ENCODE results near the gene ARHGAP18.

ARHGAP18 gene

GRCh38 chr6:129707882-129708495 is 2.0 kb downstream of the ARHGAP18 start:
- Histone ChIP-seq H3K9me3 (ENCODE audit: control insufficient read depth in 2 of 2, low read length in 2 of 2) (no peaks in the 10 kb centered on the region), H3K9ac (ENCODE audit: low read depth in 1 of 2, low read length in 2 of 2) (peak overlapping the region in 1 of 2 donors; percentile 68), H3K27ac (ENCODE audit: low read depth in 2 of 2, low read length in 2 of 2) (peak overlapping the region; percentile 43 to 51), H3K4me3 (ENCODE audit: low read length in 2 of 2) (peak overlapping the region; percentile 69 to 97), H3K36me3 (ENCODE audit: control insufficient read depth in 2 of 2, insufficient read depth in 2 of 2, low read length in 2 of 2) (no peaks in the 10 kb centered on the region), H3K4me1 (ENCODE audit: control insufficient read depth in 2 of 2, insufficient read depth in 2 of 2, low read length in 2 of 2) (peaks cover 11 to 22% of the 10 kb centered on the region in 2 donors), H3K27me3 (ENCODE audit: control insufficient read depth in 2 of 2, insufficient read depth in 2 of 2, low read length in 2 of 2) (no peaks in the 10 kb centered on the region)

GRCh38 chr6:129707028-129707427 is 2.9 kb downstream of the ARHGAP18 start:
- H3K9me3 ChIP-seq (ENCODE audit: control insufficient read depth in 2 of 2, low read length in 2 of 2): no peaks in the 10 kb centered on the region
- H3K4me3 ChIP-seq (ENCODE audit: low read length in 2 of 2): no peak overlapping the region
- H3K9ac ChIP-seq (ENCODE audit: low read depth in 1 of 2, low read length in 2 of 2): no peak overlapping the region
- H3K36me3 ChIP-seq (ENCODE audit: control insufficient read depth in 2 of 2, insufficient read depth in 2 of 2, low read length in 2 of 2): no peaks in the 10 kb centered on the region
- no peak overlapping the region for H3K27ac ChIP-seq (ENCODE audit: low read depth in 2 of 2, low read length in 2 of 2)
- peaks cover 11 to 25% of the 10 kb centered on the region in 2 donors for H3K4me1 ChIP-seq (ENCODE audit: control insufficient read depth in 2 of 2, insufficient read depth in 2 of 2, low read length in 2 of 2)
- no peaks in the 10 kb centered on the region for H3K27me3 ChIP-seq (ENCODE audit: control insufficient read depth in 2 of 2, insufficient read depth in 2 of 2, low read length in 2 of 2)

GRCh38 chr6:129705212-129705611 is 4.8 kb downstream of the ARHGAP18 start:
- Histone ChIP-seq H3K36me3 (ENCODE audit: control insufficient read depth in 2 of 2, insufficient read depth in 2 of 2, low read length in 2 of 2) (no peaks in the 10 kb centered on the region), H3K9ac (ENCODE audit: low read depth in 1 of 2, low read length in 2 of 2) (no peak overlapping the region), H3K27ac (ENCODE audit: low read depth in 2 of 2, low read length in 2 of 2) (no peak overlapping the region), H3K9me3 (ENCODE audit: control insufficient read depth in 2 of 2, low read length in 2 of 2) (no peaks in the 10 kb centered on the region), H3K4me3 (ENCODE audit: low read length in 2 of 2) (no peak overlapping the region), H3K4me1 (ENCODE audit: control insufficient read depth in 2 of 2, insufficient read depth in 2 of 2, low read length in 2 of 2) (peaks cover 11 to 20% of the 10 kb centered on the region in 2 donors), H3K27me3 (ENCODE audit: control insufficient read depth in 2 of 2, insufficient read depth in 2 of 2, low read length in 2 of 2) (no peaks in the 10 kb centered on the region)

DNA sequence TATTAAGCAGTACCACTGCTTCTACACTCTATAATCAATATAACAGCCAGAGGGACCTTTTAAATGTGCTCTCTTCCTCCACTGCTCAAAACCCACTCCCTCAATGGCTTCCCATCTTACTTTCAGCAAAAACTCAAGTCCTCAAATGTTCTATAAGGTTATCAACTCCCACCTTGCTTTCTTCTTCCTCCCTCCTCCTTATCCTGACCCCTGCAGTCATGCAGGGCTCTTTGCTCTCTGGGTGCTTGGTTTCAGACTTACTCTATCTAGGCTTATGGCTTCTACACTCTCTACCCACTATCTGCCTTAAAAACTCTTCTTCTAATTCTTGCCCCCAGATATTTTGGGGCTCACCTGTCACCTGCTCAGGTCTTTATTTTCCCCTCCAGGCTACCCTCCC is 5.3 kb downstream of the ARHGAP18 start:
- H3K27ac ChIP-seq (ENCODE audit: low read depth in 2 of 2, low read length in 2 of 2): no peak overlapping the region
- H3K36me3 ChIP-seq (ENCODE audit: control insufficient read depth in 2 of 2, insufficient read depth in 2 of 2, low read length in 2 of 2): no peaks in the 10 kb centered on the region
- H3K4me3 ChIP-seq (ENCODE audit: low read length in 2 of 2): no peak overlapping the region
- H3K27me3 ChIP-seq (ENCODE audit: control insufficient read depth in 2 of 2, insufficient read depth in 2 of 2, low read length in 2 of 2): no peaks in the 10 kb centered on the region
- H3K4me1 ChIP-seq (ENCODE audit: control insufficient read depth in 2 of 2, insufficient read depth in 2 of 2, low read length in 2 of 2): peaks cover 11 to 20% of the 10 kb centered on the region in 2 donors
- no peaks in the 10 kb centered on the region for H3K9me3 ChIP-seq (ENCODE audit: control insufficient read depth in 2 of 2, low read length in 2 of 2)
- H3K9ac ChIP-seq (ENCODE audit: low read depth in 1 of 2, low read length in 2 of 2): no peak overlapping the region

- Histone ChIP-seq H3K27ac (ENCODE audit: low read depth in 2 of 2, low read length in 2 of 2) (no peak overlapping the region), H3K9ac (ENCODE audit: low read depth in 1 of 2, low read length in 2 of 2) (no peak overlapping the region), H3K27me3 (ENCODE audit: control insufficient read depth in 2 of 2, insufficient read depth in 2 of 2, low read length in 2 of 2) (no peaks in the 10 kb centered on the region), H3K36me3 (ENCODE audit: control insufficient read depth in 2 of 2, insufficient read depth in 2 of 2, low read length in 2 of 2) (no peaks in the 10 kb centered on the region), H3K4me3 (ENCODE audit: low read length in 2 of 2) (no peak overlapping the region), H3K9me3 (ENCODE audit: control insufficient read depth in 2 of 2, low read length in 2 of 2) (no peaks in the 10 kb centered on the region), H3K4me1 (ENCODE audit: control insufficient read depth in 2 of 2, insufficient read depth in 2 of 2, low read length in 2 of 2) (peaks cover 2 to 4% of the 10 kb centered on the region in 2 donors)
Observed at GRCh38 chr6:129701721-129702455, 8.1 kb downstream of the ARHGAP18 start.

GRCh38 chr6:129700666-129701065 is 9.3 kb downstream of the ARHGAP18 start:
- Histone ChIP-seq H3K27me3 (ENCODE audit: control insufficient read depth in 2 of 2, insufficient read depth in 2 of 2, low read length in 2 of 2) (no peaks in the 10 kb centered on the region), H3K9me3 (ENCODE audit: control insufficient read depth in 2 of 2, low read length in 2 of 2) (no peaks in the 10 kb centered on the region), H3K9ac (ENCODE audit: low read depth in 1 of 2, low read length in 2 of 2) (no peak overlapping the region), H3K36me3 (ENCODE audit: control insufficient read depth in 2 of 2, insufficient read depth in 2 of 2, low read length in 2 of 2) (no peaks in the 10 kb centered on the region), H3K27ac (ENCODE audit: low read depth in 2 of 2, low read length in 2 of 2) (no peak overlapping the region), H3K4me3 (ENCODE audit: low read length in 2 of 2) (no peak overlapping the region), H3K4me1 (ENCODE audit: control insufficient read depth in 2 of 2, insufficient read depth in 2 of 2, low read length in 2 of 2) (peaks cover 2 to 9% of the 10 kb centered on the region in 2 donors)

DNA sequence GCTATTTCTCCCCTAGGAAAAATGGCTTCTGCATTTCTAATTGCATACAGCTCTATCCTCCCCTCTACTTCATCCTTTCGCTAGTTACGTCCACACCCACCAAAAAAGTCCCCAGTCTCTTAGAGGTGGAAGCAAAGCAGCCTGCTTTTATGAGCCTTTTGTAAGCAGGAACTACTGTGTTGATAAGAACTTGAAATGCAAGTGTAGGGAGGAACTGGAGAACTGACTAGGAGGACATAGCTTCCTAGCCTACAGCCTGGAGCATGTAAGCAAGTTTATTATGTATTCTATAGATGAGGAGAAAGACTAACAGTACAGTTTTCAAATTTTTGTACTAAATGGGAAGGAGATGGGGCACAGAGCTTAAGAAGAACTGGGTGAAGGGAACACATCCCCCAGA is 10.3 kb downstream of the ARHGAP18 start:
- peaks cover 7 to 14% of the 10 kb centered on the region in 2 donors for H3K4me1 ChIP-seq (ENCODE audit: control insufficient read depth in 2 of 2, insufficient read depth in 2 of 2, low read length in 2 of 2)
- H3K36me3 ChIP-seq (ENCODE audit: control insufficient read depth in 2 of 2, insufficient read depth in 2 of 2, low read length in 2 of 2): no peaks in the 10 kb centered on the region
- H3K27ac ChIP-seq (ENCODE audit: low read depth in 2 of 2, low read length in 2 of 2): no peak overlapping the region
- no peaks in the 10 kb centered on the region for H3K27me3 ChIP-seq (ENCODE audit: control insufficient read depth in 2 of 2, insufficient read depth in 2 of 2, low read length in 2 of 2)
- no peaks in the 10 kb centered on the region for H3K9me3 ChIP-seq (ENCODE audit: control insufficient read depth in 2 of 2, low read length in 2 of 2)
- no peak overlapping the region for H3K9ac ChIP-seq (ENCODE audit: low read depth in 1 of 2, low read length in 2 of 2)
- no peak overlapping the region for H3K4me3 ChIP-seq (ENCODE audit: low read length in 2 of 2)

DNA sequence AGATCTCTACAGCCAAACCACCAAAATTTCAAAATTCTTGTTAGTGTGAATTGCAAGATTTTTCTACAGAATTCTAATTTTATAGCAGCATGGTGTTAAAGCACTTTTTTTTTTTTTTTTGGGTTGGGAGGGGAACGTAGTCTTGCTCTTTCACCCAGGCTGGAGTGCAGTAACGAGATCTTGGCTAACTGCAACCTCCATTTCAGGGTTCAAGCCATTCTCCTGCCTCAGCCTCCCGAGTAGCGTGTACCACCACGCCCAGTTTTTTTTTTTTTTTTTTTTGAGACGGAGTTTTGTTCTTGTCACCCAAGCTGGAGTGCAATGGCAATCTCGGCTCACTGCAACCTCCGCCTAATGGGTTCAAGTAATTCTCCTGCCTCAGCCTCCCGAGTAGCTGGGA is 11.5 kb downstream of the ARHGAP18 start:
- Histone ChIP-seq H3K9me3 (ENCODE audit: control insufficient read depth in 2 of 2, low read length in 2 of 2) (no peaks in the 10 kb centered on the region), H3K27ac (ENCODE audit: low read depth in 2 of 2, low read length in 2 of 2) (no peak overlapping the region), H3K36me3 (ENCODE audit: control insufficient read depth in 2 of 2, insufficient read depth in 2 of 2, low read length in 2 of 2) (no peaks in the 10 kb centered on the region), H3K4me3 (ENCODE audit: low read length in 2 of 2) (no peak overlapping the region), H3K9ac (ENCODE audit: low read depth in 1 of 2, low read length in 2 of 2) (no peak overlapping the region), H3K27me3 (ENCODE audit: control insufficient read depth in 2 of 2, insufficient read depth in 2 of 2, low read length in 2 of 2) (no peaks in the 10 kb centered on the region), H3K4me1 (ENCODE audit: control insufficient read depth in 2 of 2, insufficient read depth in 2 of 2, low read length in 2 of 2) (peaks cover 17 to 22% of the 10 kb centered on the region in 2 donors)

DNA sequence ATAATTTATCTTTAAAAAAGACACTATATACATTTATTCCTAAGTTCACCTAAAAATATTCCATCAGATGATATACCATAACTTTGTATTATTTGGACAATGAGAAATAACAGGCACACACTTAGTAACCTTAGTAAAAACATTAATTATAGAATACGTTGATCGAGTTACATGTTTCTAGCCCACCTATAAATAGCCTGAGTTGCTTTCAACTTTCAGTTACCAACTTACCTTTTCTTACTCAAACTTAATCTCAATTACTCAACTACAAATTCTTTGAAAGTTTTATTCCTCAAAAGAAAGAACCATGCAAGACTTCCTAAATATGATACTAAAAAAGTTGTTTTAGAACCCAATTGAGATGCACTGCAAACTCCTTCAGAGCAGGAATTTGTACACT is 12.2 kb downstream of the ARHGAP18 start:
- Histone ChIP-seq H3K4me1 (ENCODE audit: control insufficient read depth in 2 of 2, insufficient read depth in 2 of 2, low read length in 2 of 2) (peaks cover 18 to 19% of the 10 kb centered on the region in 2 donors), H3K27me3 (ENCODE audit: control insufficient read depth in 2 of 2, insufficient read depth in 2 of 2, low read length in 2 of 2) (no peaks in the 10 kb centered on the region)

DNA sequence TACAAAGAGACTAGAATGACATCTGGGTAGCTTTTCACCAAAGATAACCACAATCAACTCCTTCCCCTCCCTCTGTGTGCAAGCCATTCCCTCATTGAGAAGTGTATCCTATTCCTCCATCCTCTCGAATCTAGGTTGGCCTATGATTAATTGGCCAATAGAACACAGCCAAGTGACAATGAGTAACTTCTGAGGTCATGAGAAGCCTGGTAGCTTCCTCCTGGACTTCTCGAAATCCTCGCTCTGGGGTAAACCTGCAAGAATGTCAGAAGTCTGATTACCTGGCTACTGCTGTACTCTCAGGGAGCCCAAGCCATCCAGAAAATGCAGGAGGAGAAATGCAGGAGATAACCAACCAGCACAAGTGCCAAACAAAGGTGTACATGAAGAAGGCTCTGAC is 13.1 kb downstream of the ARHGAP18 start:
- no peaks in the 10 kb centered on the region for H3K27me3 ChIP-seq (ENCODE audit: control insufficient read depth in 2 of 2, insufficient read depth in 2 of 2, low read length in 2 of 2)
- no peak overlapping the region for H3K27ac ChIP-seq (ENCODE audit: low read depth in 2 of 2, low read length in 2 of 2)
- no peaks in the 10 kb centered on the region for H3K9me3 ChIP-seq (ENCODE audit: control insufficient read depth in 2 of 2, low read length in 2 of 2)
- peaks cover 18 to 19% of the 10 kb centered on the region in 2 donors for H3K4me1 ChIP-seq (ENCODE audit: control insufficient read depth in 2 of 2, insufficient read depth in 2 of 2, low read length in 2 of 2)
- no peak overlapping the region for H3K9ac ChIP-seq (ENCODE audit: low read depth in 1 of 2, low read length in 2 of 2)
- no peaks in the 10 kb centered on the region for H3K36me3 ChIP-seq (ENCODE audit: control insufficient read depth in 2 of 2, insufficient read depth in 2 of 2, low read length in 2 of 2)
- H3K4me3 ChIP-seq (ENCODE audit: low read length in 2 of 2): no peak overlapping the region

More for the DNA sequence above, 12.2 kb downstream of the ARHGAP18 start:
- H3K36me3 ChIP-seq (ENCODE audit: control insufficient read depth in 2 of 2, insufficient read depth in 2 of 2, low read length in 2 of 2): no peaks in the 10 kb centered on the region
- no peaks in the 10 kb centered on the region for H3K9me3 ChIP-seq (ENCODE audit: control insufficient read depth in 2 of 2, low read length in 2 of 2)
- no peak overlapping the region for H3K27ac ChIP-seq (ENCODE audit: low read depth in 2 of 2, low read length in 2 of 2)
- no peak overlapping the region for H3K9ac ChIP-seq (ENCODE audit: low read depth in 1 of 2, low read length in 2 of 2)
- H3K4me3 ChIP-seq (ENCODE audit: low read length in 2 of 2): no peak overlapping the region
